Prostate gland (tissue), 2 donors: ENCODE results near the gene SRBD1. TPM values are rescaled to one million over a fixed set of nuclear protein-coding genes. Genes with fewer than 3 reads are reported as not detected.

ENCODE experiments used
- DNase-seq: peaks from one replicate; pipeline ENCODE4 v3.0.0-alpha.2; 2019; ENCODE audit warnings: low spot score
- H3K27ac ChIP-seq, 2 donors: fragments of 200-600 bp; sonication (generic); 2 replicates each; pipeline ENCODE4 v1.5.1; 2017 to 2019
- H3K27me3 ChIP-seq: fragments of 200-600 bp; sonication (generic); replicated peaks from 2 replicates; pipeline ENCODE4 v1.5.1; 2019; ENCODE audit not compliant: insufficient read depth
- H3K36me3 ChIP-seq, 2 donors: fragments of 200-600 bp; sonication (generic); 1 replicate in 1 of 2; 2 replicates in 1 of 2; pipeline versions ENCODE4 v1.5.1 to v1.8.1; 2017 to 2019
- H3K4me1 ChIP-seq: fragments of 200-600 bp; sonication (generic); replicated peaks from 2 replicates; pipeline ENCODE4 v1.5.1; 2019
- H3K4me3 ChIP-seq, 2 donors: fragments of 200-600 bp; sonication (generic); 2 replicates each; pipeline ENCODE4 v1.5.1; 2017 to 2019
- H3K9me3 ChIP-seq: fragments of 200-600 bp; sonication (generic); 2 replicates; pipeline ENCODE4 v1.5.1; 2017
- POLR2A ChIP-seq: fragments of 450-650 bp; IDR thresholded peaks from one replicate; pipeline ENCODE4 v1.6.1; 2016; ENCODE audit warnings: antibody characterized with exemption, mild to moderate bottlenecking
- POLR2AphosphoS5 ChIP-seq: sonication (generic); formaldehyde crosslinking; IDR thresholded peaks from one replicate; pipeline ENCODE4 v1.6.1; 2017; ENCODE audit warnings: antibody characterized with exemption
- WGBS: methylation state at CpG from one replicate; pipeline ENCODE4 v1.1.5; 2018; 5-methylcytosine and 5-hydroxymethylcytosine counted together
- intact Hi-C: fragments of 100-400 bp; cut with DNase I; formaldehyde crosslinking; loops from one replicate; pipeline ENCODE4 v1.14.2; 2022
- total RNA-seq, 2 donors: library from RNA; depleted of rRNA; stranded (reverse); fragments of >200 nt; gene quantifications; one replicate each; pipeline ENCODE4 v1.1.0, GENCODE V29; 2016
- TF ChIP-seq, protein P1 (sequence below), 4 experiments: fragments of 200-600 bp in 2 of 4; fragments of 450-650 bp in 2 of 4; sonication (generic) in 2 of 4; IDR thresholded peaks; 1 replicate in 3 of 4; 2 replicates in 1 of 4; pipeline ENCODE4 v1.5.1; 2016 to 2019; ENCODE audit warnings: antibody characterized with exemption in 4 of 4, mild to moderate bottlenecking in 2 of 4, moderate library complexity in 2 of 4

SRBD1 gene
- total RNA-seq, 2 donors from 2014 or later: 16.5 to 25.9 TPM

DNA sequence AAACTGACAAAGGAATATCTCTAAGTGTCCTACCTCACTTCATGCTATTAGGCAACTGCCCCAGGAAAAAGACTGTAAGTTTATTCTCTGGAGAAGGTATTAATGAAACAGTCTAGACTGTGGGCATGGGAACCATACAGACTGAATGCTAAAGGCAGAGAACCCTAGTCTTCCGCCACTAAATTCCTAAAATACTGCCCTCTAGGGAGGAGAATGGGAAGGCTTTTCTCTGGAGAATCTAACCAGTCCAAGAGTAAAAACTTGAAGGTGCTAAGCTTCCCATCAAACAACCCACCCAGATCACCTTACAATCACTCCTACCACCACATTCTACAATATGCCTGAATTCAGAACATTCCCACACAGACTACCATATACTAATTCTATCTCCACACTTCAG is 3.4 kb downstream of the SRBD1 start:
- Histone ChIP-seq H3K27me3 (no peaks in the 10 kb centered on the region), H3K36me3 (no peaks in the 10 kb centered on the region), H3K9me3 (no peaks in the 10 kb centered on the region), H3K4me1 (no peaks in the 10 kb centered on the region), H3K27ac (no peak overlapping the region), H3K4me3 (no peak overlapping the region)
- DNase-seq: no peak
- intact Hi-C loops: no loop called here
- 79% methylated on average over 1 of the region's 1 CpG for WGBS
- TF ChIP-seq POLR2A: no peak
- TF ChIP-seq POLR2AphosphoS5: no peak
- TF ChIP-seq, protein P1, sequence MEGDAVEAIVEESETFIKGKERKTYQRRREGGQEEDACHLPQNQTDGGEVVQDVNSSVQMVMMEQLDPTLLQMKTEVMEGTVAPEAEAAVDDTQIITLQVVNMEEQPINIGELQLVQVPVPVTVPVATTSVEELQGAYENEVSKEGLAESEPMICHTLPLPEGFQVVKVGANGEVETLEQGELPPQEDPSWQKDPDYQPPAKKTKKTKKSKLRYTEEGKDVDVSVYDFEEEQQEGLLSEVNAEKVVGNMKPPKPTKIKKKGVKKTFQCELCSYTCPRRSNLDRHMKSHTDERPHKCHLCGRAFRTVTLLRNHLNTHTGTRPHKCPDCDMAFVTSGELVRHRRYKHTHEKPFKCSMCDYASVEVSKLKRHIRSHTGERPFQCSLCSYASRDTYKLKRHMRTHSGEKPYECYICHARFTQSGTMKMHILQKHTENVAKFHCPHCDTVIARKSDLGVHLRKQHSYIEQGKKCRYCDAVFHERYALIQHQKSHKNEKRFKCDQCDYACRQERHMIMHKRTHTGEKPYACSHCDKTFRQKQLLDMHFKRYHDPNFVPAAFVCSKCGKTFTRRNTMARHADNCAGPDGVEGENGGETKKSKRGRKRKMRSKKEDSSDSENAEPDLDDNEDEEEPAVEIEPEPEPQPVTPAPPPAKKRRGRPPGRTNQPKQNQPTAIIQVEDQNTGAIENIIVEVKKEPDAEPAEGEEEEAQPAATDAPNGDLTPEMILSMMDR (IDR thresholded peaks at IDR 0.05): peak in 1 of 4 experiments; percentile 5

DNA sequence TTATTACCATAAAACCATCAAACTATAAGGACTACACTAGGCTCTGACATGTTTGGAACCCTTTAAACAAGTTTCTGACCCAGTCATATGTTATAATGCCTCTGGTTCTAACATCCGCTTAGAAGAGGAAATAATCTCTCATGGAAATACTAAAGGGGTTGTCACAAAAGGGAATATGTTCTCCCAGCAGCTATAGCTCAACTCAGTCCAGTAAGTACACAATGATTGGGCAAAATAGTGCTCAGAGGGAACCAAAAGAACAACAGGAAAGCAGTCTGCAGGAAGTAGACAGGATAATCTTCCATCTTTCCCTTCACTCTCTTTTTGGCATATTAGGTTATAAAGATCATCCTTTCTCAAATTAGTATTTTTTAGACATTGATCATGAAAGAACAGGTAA is 4.3 kb downstream of the SRBD1 start:
- TF ChIP-seq, protein P1 (IDR thresholded peaks at IDR 0.05): no peak
- TF ChIP-seq POLR2A (no peak), POLR2AphosphoS5 (no peak)
- intact Hi-C loops: no loop called here
- Histone ChIP-seq H3K27ac (no peak overlapping the region), H3K36me3 (no peaks in the 10 kb centered on the region), H3K9me3 (no peaks in the 10 kb centered on the region), H3K4me1 (no peaks in the 10 kb centered on the region), H3K4me3 (no peak overlapping the region), H3K27me3 (no peaks in the 10 kb centered on the region)
- no peak for DNase-seq
- 100% methylated on average over 1 of the region's 1 CpG for WGBS

DNA sequence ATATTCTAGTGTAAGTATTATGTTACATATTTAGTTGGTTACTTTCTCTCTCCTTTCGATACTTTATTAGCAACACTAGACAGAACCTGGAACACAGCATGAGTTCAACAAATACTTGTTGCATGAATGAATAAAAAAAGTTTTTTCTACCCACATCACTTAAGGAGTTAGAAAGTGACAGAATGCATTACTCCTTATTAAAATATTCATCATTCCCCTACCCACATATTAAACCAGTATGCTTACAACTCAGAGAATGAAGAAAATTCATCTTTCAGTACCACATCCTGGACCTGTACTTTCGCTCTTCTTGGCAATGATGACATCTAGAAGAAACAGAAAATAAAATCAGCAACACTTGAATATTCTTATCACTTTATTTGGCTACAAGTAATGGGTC is 6.0 kb downstream of the SRBD1 start:
- H3K27ac ChIP-seq: no peak overlapping the region
- WGBS: 92% methylated on average over 2 of the region's 2 CpGs
- DNase-seq: no peak
- H3K9me3 ChIP-seq: no peaks in the 10 kb centered on the region
- no peak overlapping the region for H3K4me3 ChIP-seq
- intact Hi-C loops: no loop called here
- no peaks in the 10 kb centered on the region for H3K36me3 ChIP-seq
- H3K4me1 ChIP-seq: no peaks in the 10 kb centered on the region
- no peaks in the 10 kb centered on the region for H3K27me3 ChIP-seq
- TF ChIP-seq, protein P1 (IDR thresholded peaks at IDR 0.05): no peak
- TF ChIP-seq POLR2A: no peak
- no peak for TF ChIP-seq POLR2AphosphoS5

DNA sequence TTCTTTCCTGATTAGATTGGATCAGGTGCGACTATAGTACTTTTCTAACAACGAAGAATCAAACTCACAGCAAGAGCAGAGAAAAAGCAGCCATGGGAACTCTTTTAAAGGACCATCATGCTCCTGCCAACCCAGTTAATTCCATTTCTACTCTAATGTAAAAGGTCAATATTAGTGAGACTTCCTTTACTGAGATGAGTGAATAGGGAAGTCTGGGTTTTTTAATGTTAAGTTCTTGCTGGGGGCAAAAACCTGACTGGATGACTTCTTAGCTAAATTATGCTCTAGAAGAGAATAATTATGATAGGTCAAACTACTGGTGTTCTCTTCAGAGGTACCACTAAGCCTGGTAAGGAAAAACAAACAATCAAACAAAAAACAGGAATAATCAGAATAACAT is 8.4 kb downstream of the SRBD1 start:
- Histone ChIP-seq H3K9me3 (no peaks in the 10 kb centered on the region), H3K27me3 (no peaks in the 10 kb centered on the region), H3K4me3 (no peak overlapping the region), H3K36me3 (no peaks in the 10 kb centered on the region), H3K4me1 (no peaks in the 10 kb centered on the region), H3K27ac (no peak overlapping the region)
- no peak for TF ChIP-seq POLR2AphosphoS5
- no peak for TF ChIP-seq POLR2A
- TF ChIP-seq, protein P1 (IDR thresholded peaks at IDR 0.05): no peak
- 95% methylated on average over 2 of the region's 2 CpGs for WGBS
- no peak for DNase-seq
- intact Hi-C loops: no loop called here

DNA sequence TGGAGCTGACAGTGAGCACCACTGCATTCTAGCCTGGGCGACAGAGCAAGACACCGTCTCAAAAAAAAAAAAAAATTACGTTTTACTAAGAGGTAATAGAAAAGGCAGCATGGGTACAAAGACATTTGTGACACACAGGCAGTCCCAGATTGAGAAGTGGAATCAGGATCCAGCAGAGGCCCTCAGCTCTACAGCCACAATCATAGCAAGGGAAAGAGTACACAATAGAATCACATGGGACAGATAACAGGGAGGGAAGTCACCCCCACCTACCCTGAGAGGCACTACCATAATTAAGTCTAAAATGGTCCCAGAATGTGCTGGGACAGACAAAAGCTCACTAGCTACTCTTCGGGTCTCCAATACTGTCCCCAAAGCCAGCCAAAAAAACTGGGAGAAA is 12.5 kb downstream of the SRBD1 start:
- intact Hi-C loops: no loop called here
- DNase-seq: no peak
- no peak overlapping the region for H3K4me3 ChIP-seq
- no peak overlapping the region for H3K27ac ChIP-seq
- no peaks in the 10 kb centered on the region for H3K9me3 ChIP-seq
- no peaks in the 10 kb centered on the region for H3K4me1 ChIP-seq
- TF ChIP-seq POLR2AphosphoS5 (no peak), POLR2A (no peak)
- TF ChIP-seq, protein P1 (IDR thresholded peaks at IDR 0.05): no peak
- H3K27me3 ChIP-seq: no peaks in the 10 kb centered on the region
- no peaks in the 10 kb centered on the region for H3K36me3 ChIP-seq
- 90% methylated on average over 4 of the region's 4 CpGs for WGBS
